HG03039 (cell line): ENCODE data around the gene CCDC158.
"Not testable (repeated sequence)": the region's sequence is repeated elsewhere in the genome, so short reads cannot be mapped to it uniquely, and the experiment has no call there.

ENCODE experiments used
- ATAC-seq: cut with Tn5 transposase; IDR thresholded peaks from one replicate; pipeline ENCODE4 v1.9.1; 2021; ENCODE audit warnings: mild to moderate bottlenecking, moderate library complexity; ENCODE audit not compliant: unreplicated experiment

CCDC158 gene

DNA sequence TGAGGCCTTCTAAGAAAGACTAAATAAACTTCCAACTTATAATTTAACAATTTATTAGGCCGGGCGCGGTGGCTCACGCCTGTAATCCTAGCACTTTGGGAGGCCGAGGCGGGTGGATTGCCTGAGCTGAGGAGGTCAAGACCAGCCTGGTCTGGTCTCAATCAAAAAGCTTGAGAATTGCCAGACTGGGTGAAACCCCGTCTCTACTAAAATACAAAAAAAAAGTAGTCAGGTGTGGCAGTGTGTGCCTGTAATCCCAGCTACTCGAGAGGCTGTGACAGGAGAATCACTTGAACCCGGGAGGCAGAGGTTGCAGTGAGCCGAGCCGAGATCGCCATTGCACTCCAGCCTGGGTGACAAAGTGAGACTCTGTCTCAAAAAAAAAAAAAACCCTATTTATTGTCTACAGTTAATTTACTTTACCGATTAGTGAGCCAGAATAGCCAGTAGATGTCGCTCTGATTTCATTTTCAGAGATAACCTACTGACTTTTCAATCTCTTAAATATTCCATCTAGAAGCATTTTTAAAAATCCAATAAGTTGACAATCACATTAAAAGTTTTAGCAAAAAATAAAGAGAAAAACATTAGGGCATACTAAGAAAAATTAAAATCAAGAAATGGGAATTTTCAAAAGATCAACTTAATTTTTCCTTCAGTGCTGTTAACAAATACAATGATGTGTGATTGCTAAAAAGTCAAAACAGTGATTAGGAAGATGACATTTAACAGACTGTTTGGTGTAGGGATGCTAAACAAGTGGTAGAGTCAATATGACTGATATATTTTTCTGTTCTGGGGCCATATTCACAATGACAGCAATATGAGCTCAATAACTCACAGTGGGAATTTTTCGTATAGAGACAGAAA, 9.8 kb upstream of the CCDC158 start:
- ATAC-seq = no peak

DNA sequence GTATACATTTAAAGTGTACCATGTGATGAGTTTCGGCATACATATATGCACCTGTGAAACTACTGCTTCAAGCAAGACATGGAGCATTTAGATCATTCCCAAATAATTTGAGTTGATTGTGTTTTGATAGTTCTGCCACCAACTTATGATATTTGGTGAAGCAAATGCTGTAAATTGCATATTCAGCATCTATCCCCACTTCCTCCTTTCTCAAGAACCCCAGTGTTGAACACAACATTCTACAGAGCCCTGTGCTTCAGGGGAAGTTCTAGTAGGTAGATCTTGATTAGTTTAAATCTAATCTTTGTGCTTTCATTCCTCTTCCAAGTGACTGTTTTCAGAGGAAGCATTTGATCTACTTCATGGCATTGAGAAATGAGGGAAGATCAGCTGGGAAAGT, 8.7 kb upstream of the CCDC158 start:
- no peak for ATAC-seq

DNA sequence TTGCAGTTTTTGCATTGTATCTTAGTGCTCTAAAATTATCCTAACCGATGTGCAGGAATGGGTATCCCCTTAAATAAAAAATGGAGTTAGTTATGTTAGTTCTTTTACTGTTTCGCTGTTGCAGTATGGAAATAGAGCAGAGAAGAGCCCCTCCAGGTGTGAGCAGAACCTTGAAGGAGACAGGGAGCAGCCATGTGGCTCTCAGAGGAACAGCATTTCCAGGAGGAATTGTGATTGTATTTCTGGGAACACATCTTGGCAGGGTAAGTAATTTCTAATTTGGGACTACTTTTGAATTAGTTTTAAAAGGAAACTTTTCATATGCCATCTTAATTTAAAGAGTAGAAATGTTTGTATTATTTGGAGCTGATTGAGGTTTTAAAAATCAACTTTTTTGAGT, 5.3 kb upstream of the CCDC158 start:
- no peak for ATAC-seq

DNA sequence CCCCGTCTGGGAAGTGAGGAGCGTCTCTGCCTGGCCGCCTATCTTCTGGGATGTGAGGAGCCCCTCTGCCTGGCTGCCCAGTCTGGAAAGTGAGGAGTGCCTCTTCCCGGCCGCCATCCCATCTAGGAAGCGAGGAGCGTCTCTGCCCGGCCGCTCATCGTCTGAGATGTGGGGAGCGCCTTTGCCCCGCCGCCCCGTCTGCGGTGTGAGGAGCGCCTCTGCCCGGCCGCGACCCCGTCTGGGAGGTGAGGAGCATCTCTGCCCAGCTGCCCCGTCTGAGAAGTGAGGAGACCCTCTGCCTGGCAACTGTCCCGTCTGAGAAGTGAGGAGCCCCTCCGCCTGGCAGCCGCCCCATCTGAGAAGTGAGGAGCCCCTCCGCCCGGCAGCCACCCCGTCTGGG, 2.2 kb upstream of the CCDC158 start:
- not testable (repeated sequence) for ATAC-seq

DNA sequence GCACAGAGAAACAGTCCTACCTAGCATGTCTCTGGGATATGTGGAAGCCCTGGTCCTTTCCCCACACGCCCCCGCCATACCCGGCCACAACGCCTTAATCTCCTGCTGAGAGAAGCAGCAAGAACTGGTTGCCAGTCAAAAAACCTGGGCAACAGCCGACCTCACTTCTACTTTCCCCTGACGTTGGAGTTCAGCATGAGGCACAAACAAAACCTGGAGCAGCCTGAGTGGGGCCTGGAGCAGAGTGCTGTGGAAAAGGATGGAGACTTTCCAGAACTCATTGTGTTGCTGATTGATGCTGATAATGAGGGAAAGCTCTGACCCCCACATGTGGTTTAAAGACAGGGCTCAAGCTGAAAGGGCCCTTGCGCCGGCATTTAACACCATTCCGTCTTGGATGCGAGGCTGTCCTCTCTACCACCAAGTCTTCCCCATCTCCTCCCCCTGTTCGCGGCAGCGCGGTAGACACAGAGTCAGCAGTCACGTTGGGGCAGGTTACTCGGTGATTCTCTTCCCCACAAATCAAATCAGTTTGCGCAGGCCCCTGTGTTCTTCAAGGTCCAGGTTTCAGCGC, 666 bp downstream of the CCDC158 start:
- no peak for ATAC-seq

DNA sequence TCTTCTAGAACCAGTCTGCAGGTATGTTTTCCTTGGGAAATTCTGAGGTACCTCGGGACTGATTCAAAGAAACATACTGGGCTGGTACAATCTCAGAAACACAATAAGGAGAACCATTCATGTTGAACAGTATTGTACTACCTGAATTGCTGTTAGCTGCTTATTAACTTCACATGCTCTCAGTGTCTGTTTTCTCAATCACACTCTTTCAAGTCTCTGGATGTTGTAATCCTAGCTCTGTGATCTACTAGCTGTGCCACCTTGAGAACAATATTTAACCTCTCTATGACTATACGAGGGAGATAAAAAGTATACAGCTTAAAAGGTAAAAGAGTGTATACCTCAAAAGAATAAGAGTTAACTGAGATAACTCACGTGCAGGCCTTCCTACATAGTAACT, 10.3 kb downstream of the CCDC158 start:
- no peak for ATAC-seq

DNA sequence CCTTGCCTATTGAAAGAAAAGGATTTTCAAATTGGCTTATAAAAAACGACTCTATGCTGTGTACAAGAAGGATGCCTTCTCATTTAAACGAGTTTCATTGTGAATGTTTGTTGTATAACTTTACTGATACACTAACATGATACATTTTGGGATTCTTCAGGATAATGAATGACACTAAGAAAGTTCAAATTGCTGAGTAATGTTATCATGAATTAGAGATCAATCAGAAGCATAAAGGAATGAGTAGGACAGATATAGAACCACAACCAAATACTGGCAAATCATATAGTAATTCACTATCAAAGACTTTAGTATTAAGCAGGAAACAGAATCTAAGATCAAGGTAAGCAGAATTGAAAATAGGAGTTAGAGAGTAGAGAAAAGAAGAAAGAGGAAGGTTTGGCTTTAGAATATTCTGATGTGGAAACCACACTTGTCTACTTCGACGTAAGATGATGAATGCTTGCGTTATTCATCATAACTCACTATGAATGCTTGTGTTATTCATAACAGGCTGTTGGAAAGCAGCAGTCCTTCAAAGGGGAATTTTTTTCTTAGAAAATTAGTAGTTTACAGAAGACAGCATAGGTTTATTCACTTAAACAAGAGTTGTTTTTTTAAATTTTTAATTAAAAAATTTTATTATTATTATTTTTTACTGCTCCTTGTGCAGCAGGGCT, 13.4 kb downstream of the CCDC158 start:
- no peak for ATAC-seq

DNA sequence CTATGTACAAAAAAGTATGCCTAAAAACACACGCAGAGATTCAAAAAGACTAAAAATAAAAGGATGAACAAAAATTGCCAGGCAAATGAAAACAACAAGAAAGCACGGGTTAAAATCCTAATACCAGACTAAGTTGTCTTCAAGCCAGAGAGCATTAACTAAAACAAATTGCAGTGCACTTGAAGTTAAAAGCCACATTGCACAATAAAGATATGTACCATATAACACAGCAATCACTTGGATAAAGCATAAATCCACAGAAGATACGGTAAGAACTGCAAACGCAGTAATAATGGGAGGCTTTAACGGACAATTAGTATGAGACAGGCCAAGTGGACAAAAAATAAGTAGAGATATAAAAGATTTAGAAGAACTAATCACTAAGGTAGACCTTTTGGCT, 14.9 kb downstream of the CCDC158 start:
- ATAC-seq = no peak

DNA sequence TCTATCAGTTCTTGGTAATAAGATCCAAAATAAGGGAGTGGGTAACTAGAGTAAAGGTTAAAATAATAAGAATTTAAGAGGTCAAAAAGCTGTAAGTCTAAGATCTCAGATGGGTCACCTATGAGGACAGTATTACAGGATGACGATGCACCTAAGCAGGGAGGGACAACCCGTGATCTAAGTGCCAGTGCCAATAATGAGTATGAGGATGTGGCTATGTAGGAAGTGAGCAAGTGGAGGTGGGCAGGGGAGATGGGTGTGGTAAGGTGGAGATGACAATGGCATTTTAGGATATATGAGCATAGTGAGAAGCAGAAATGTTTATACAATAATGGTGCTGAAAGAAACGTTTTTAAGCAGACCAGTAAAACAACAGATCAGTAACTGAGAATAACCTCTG, 19.3 kb downstream of the CCDC158 start:
- ATAC-seq = no peak

DNA sequence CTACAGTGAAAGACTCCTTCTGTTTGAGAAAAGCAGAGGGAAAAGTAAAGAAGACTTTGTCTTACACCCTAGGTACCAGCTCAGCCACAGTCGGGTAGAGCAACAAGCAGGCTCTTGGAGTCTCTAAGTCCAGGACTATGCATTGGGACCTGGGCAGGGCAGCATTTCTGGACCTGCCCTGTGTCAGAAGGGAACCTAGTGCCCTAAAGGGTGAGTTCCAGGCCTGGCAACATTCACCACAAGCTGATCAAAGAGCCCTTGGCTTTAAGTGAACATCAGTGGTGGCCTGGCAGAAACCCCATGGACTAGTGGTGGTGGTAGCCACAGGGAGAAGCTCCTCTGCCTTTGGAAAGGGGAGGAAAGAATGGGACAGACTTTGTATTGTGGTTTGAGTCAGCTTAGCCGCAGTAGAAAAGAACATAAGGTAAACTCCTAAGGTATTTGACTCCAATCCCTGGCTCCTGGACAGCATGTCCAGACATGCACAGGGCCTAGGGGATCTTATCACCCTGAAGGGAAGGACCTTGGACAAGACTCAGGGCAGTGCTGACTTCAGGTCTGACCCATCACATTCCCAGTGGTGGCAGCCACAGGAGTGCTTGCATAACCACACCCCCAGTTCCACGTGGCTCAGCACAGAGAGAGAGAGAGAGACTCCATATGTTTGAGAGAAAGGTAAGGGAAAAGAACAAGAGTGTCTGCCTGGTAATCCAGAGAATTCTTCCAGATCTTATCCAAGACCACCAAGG, 32.6 kb downstream of the CCDC158 start:
- no peak for ATAC-seq

DNA sequence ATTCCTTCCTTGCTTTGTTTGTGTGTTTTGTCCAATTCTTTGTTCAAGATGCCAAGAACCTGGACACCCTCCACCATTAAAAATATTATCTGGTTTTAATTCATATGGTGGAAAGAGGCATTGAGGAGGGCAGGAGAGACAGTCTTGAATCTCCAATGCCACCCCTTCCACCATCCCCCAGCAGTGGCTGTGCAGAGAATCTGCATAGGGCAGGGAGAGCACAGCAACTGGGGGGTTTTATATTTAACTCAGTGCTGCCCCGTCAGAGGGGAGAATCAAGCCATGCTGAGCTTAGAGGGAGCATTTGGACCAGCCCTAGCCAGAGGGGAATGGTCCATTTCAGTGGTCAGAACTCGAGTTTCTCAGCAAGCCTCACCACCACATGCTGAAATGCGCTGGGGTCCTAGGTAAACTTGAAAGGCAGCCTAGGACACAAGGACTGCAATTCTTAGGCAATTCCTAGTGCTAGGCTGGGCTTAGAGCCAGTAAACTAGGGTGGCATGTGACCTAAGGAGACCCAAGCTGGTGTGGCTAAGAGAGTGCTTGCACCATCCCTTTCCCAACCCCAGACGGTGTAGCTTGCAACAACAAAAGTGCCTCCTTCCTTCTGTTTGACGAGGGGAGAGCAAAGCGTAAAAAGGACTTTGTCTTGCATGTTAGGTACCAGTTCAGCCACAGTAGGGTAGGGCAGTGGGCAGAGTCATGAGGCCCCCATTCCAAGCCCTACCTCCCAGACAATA, 34.2 kb downstream of the CCDC158 start:
- ATAC-seq = no peak

DNA sequence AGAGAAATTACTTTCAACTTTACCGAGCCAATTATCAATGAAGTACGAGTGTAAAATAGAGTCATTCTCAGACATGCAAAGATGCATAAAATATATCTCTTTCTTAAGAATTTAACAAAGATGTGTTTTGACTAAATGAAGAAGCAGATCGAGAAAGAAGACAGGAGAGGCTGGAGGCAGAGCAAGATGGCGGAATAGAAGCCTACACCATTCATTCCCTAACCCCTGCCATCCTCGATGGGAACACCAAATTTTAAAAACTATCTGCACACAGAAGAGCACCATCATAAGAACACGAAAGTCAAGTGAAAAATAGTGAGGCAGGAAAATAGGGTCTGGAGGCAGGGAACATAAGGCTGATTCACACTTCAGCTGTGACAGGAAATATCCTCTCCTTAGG, 35.0 kb downstream of the CCDC158 start:
- ATAC-seq = no peak

DNA sequence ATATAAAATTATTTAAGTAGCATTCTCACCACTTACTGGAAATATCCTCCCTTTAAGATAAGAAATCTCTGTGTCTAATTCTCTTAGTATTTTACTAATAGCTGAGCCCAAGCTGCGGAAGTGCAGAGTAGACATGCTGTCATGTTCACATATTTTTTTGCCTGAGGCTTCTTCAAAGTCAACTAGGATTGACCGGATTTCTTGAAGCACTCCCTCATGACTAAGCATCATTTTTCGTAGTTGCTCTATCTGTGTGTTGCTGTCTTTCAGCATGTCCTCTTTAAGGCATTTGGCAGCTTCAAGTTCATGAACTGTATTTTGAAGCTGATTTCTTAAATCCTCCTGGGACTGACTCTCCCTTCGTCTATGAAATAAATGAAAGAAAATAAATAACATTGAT, 36.9 kb downstream of the CCDC158 start:
- ATAC-seq = no peak

DNA sequence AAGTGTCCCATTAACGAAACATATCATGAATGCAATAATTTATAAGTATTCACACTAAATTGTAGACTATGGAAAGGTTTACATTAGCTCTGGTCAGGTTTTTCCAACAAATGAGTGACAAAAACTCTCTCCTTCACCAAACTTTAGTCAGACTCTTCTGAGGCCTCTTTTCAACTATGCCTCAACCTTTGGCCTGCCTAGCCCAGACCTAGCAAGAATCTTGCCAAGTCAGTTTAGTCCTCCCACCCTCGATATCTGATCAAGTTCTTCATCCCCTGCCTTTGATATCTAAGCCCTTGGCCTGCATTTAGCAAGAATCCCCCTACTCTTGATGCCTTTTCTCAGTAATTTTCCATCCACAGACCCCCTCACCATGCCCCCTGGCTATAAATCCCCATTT, 37.9 kb downstream of the CCDC158 start:
- no peak for ATAC-seq

DNA sequence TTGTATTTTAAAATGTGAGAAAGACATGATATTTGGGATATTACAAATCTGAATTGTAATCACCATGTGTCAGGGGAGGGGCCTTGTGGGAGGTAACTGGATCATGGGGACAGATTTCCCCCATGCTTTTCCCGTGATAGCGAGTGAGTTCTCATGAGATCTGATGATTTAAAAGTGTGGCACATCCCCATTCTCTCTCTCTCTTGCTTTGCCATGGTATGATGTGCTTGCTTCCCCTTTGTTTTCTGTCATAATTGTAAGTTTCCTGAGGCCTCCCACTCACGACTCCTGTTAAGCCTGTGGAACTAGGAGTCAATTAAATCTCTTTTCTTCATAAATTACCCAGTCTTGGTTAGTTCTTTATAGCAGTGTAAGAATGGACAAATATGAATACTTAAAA, 39.0 kb downstream of the CCDC158 start:
- no peak for ATAC-seq

DNA sequence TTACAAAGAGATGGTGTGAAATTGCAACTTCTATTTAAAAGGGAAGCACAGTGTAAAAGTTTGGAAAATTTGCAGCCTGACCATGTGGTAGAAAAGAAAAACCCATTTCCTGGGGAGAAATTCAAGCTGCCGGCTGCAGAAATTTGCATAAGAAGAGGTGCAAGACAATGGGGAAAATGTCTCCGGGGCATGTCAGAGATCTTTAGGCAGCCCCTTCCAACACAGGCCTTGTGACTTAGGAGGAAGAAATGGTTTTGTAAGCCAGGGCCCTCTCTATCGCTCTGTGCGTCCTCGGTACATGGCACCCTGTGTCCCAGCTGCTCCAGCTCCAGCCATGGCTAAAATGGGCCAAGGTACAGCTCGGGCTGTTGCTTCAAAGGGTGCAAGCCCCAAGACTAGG, 40.4 kb downstream of the CCDC158 start:
- ATAC-seq = no peak

DNA sequence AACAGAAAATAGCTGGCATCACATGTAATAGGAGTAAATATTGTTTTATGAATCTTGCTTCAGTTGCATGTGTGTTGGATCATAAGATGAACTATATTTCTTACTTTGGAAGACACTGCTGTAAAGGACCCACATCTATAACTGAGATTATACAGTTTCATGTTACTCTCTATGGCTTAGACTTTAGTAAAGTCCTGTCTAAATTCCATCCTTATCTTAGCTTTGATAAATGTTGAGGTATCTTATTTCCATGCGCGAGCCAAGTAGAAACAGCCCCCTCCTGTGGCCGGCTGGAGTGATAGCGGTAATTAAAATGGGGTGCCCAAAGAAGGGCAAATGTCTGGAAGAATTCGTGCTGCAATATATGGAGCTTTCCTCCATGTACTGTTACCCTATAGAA, 43.0 kb downstream of the CCDC158 start:
- no peak for ATAC-seq

DNA sequence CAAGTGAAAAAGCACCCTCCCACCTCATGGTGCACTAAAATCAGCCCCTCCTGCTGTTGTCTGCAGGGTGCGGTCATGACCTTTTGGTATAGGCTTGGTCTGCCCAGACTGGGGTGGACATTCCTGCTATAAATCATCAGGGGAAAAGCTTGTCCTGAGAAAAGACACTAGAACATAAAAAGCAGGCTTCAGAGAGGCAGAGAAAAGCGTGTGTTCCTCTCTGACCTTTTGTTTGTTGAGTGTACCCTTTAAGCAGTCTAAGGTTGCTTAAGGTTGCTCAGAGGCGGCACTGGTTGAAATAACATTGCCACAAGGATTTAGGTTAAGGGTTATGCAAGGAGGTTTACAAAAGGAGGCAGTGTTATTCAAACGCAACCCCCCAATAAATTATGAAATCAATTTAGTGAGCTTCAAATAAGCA, 43.5 kb downstream of the CCDC158 start:
- ATAC-seq = no peak

DNA sequence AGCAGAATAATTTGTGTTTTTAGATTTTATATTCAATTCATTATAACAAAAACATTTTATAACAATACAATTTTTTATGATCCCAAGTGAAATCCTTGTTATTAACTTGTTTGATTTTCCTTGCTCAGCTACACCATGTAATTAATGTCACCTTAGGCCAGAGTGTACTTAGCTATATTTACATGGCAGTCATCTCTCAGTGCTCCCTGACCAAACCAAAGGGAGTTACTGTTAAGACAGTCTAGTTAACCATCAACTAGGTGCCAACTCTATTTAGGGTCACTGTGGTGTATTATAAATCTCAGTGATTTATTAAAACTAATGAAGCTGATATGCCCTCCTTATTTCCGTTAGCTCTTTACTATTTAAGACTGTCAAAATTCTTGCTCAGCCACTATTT, 44.4 kb downstream of the CCDC158 start:
- ATAC-seq = no peak

DNA sequence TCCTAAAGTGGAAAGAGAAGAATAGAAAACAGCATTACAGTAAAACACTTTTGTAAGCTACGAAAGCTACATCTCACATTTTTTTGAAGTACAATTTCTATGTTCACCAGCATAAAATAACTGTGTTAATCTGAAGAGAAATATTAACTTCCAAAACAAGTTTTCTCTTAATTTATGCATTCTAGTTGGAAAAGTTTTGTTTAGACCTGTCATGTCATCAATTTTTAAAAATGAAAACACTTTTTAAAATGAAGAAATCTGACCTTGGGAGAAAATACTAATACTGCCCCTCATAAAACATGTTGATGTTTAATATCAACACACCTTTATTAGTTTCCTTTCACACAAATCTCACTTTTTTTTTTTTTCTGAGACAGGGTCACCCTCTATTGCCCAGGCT, 45.2 kb downstream of the CCDC158 start:
- ATAC-seq = no peak

DNA sequence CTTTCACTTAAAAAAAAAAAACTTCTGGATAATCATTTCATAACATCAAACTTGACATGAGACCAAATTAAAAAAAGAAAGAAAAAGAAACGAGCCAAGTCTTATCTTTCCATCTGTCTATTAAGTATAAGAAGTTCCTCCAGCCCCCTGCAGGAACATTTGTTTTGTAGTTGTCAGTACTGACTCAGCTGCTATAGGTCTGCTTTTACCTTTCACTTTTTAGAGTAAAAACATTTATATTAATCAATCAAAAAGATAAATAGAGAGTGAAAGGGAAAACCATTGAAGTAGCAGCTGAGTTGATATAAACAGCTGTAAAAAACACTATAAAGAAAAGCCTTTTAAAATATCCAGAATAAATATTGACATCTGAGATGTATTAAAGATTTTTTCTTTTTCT, 46.1 kb downstream of the CCDC158 start:
- no peak for ATAC-seq
